DOHH2 (cell line): Measurements from ENCODE around the gene DOK6.

Experiments used
- EZH2phosphoT487 ChIP-seq: fragments of 200-600 bp; sonication (generic); IDR thresholded peaks from 2 replicates; pipeline ENCODE4 v1.6.1; 2017; ENCODE audit warnings: borderline replicate concordance, mild to moderate bottlenecking, antibody characterized with exemption, low read length, moderate library complexity, mixed read lengths
- TF ChIP-seq, protein P1 (sequence below): fragments of 200-600 bp; sonication (generic); IDR thresholded peaks from one replicate; pipeline ENCODE4 v1.5.1; 2014; ENCODE audit warnings: antibody characterized with exemption, mild to moderate bottlenecking, low read depth, low read length; ENCODE audit not compliant: poor library complexity, severe bottlenecking

DNA sequence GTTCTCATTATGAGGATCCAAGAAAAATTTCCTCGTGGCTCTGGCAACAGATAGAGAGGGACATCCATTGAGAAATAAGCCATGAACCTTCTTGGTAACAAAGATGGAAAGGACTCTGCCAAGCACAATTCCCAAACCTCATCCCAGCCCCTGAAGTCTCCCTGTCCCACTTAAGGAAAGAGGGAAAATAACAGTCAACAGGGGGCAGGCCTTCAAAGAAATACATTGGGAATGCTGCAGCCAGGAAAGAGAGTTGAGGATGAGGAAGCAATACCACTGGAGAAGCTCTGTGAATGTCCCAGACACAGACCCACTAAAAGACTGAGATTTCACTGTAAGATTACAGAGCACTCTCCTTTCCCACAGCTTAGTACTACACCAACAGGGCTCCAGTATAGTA, 453.8 kb downstream of the DOK6 start:
- TF ChIP-seq, protein P1, sequence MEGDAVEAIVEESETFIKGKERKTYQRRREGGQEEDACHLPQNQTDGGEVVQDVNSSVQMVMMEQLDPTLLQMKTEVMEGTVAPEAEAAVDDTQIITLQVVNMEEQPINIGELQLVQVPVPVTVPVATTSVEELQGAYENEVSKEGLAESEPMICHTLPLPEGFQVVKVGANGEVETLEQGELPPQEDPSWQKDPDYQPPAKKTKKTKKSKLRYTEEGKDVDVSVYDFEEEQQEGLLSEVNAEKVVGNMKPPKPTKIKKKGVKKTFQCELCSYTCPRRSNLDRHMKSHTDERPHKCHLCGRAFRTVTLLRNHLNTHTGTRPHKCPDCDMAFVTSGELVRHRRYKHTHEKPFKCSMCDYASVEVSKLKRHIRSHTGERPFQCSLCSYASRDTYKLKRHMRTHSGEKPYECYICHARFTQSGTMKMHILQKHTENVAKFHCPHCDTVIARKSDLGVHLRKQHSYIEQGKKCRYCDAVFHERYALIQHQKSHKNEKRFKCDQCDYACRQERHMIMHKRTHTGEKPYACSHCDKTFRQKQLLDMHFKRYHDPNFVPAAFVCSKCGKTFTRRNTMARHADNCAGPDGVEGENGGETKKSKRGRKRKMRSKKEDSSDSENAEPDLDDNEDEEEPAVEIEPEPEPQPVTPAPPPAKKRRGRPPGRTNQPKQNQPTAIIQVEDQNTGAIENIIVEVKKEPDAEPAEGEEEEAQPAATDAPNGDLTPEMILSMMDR: no peak
- TF ChIP-seq EZH2phosphoT487: no peak
